ENCODE data around the gene THAP4. TPM values are rescaled to one million over a fixed set of nuclear protein-coding genes. Genes with fewer than 3 reads are reported as not detected.
"Not testable (repeated sequence)": the region's sequence is repeated elsewhere in the genome, so short reads cannot be mapped to it uniquely, and the experiment has no call there.

Gene THAP4
- total RNA-seq, 1 donor from 2014 or later: 38.9 TPM

DNA sequence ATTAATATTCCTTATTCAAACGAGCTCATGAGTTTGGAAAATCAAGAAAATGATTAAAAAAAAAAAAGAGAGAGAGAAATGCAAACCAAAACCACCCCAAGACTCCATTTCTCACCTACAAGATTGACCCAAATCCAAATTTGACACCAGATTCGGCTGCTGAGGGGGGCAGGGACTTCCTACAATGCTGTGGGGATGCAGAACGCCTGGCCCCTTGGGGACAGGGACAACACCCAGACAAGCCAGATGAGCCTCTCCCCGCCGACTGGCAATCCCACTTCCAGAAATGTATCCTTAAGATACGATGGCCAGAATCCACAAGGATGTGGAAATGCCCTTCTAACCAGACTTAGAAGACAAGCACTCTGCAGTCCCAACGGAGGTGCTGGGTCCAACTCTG lies 57.7 kb downstream of the THAP4 start:
- no peak for ATAC-seq

DNA sequence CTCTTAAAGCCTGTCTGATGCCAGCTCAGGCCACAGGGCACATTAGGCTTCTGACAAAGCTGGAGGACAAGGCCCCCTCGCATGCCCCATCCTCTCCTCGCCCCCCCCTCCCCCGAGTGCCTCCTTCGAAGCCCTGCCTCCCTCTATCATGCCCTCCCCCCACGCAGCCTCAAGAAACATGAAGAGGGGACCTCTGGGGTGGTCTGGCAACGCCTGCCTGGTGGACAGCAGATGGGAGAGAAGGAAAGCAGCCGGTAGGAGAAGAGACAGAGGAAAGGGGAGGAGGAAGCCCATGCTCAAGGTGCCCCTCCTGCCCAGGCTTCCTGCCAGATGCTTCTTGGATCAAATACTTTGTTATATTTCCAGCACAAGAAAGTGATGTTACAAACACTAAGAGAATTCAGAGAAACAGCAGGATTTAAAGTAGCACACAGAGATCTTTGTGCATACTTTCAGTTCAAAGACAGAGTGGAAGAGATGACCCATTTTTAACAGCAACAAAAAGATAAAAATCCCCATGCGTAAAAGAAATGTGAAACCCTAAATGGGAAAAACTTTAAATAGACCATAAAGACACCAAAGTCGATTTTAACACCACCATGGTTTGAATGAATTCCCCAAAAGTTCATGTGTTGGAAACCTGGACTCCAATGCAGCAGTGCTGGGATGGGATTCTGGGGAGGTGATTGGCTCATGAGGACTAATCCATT lies 59.4 kb downstream of the THAP4 start:
- ATAC-seq: no peak

DNA sequence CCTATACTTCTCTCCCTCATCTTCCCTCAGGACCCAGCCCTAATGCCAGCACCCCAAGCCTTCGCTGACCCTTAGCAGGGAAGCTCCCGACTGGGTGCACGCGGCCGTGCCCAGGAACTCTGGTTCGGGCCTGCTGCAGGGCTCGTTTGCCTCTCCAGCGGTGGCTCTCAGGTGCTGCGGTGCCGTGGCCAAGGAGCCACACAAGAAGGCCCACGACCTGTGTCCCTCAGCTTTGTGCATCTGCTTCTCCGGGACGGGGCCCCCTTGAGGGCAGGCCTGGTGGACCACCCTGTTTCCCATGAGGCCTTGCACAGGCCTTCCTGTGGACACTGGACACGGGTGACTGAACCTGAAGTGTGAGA lies 60.7 kb downstream of the THAP4 start:
- no peak for ATAC-seq

- ATAC-seq: no peak
Observed at GRCh38 chr2:241575624-241576292, 61.2 kb downstream of the THAP4 start.

DNA sequence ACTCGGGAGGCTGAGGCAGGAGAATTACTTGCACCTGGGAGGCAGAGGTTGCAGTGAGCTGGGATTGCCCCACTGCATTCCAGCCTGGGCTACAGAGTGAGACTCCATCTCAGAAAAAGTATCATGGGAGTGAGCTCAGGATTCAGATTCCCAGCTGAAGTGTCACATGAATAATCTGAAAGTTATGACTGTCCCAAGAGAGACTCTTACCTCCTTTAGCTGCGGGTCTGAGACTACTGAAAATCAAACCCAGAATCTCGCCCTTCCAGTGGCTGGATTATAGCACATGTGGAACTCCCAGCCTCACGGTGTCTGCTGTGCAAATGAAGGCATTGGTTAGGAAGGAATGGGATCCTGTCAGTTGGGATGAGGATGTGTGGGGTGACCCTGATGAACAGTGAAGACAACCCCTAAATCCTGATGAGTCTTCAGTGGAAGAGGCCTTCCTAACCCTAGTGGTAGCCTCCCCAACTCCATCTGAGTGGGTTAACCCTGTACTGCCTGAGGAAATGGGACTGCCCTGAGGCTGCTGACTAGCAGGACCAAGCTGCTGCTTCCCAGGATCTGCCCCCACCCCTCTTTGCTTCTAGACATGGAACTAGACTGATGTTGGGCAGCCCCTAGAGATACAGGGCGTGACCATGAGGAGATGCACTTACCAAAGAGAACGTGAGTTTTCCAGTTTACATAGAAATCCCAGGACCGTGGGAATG lies 61.9 kb downstream of the THAP4 start:
- ATAC-seq: no peak

DNA sequence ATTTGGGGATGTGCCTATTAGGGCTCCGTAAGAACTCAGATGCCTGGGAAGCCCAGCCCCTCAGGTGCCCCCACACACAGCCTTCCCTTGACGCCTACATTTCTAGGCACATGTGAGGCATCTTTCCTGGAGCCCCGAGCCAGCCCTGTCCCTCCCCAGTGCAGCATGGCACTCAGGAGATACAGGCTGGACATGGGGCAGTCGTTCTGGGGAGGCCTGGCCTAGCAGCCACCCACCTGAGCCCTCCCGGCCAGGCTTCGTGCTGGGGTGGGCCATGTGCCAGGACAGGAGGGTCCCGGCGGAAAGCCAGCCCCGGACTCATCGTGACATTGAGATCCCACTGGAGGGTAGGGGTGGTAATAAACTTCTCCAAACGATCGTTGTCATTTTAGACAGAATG lies 63.2 kb downstream of the THAP4 start:
- ATAC-seq: no peak

- ATAC-seq: not testable (repeated sequence)
Observed at GRCh38 chr2:241572915-241573651, 63.9 kb downstream of the THAP4 start.

DNA sequence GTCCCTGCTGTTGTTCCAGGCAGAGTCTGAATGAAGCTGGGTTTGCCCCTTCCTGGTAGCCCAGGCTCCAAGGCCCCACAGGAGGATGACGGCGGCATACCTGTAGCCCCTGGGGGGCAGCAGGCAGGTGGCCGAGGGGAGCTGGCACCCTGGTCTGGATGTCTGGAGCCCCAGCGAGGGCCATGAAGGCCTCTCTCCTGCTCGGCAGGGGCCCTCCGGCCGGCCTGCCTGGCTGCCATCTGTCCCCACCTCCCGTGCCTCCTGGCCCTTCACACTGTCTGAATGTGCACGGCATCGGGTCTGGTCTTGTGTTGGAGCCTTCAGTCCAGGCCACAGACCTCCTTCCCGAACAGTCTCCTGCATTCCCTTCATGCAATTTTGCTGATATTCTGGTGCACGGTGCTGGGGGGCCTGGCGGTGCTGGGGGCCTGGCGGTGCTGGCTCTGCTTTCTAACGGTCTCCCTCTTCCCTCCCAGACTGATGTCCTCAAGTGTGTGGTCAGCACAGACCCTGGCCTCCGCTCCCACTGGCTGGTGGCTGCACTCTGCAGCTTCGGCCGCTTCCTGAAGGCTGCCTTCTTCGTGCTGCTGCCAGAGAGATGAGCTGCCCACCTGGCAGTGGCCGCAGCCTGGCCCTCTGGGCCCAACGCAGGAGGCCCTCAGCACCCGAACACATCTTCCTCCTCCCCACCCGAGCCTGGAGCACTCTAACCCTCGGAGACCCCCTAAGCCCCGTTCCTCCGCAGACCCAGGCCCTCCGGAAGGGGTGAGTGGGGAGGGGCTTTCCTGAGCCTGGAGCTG lies 64.9 kb downstream of the THAP4 start:
- peak; percentile 5 for ATAC-seq

DNA sequence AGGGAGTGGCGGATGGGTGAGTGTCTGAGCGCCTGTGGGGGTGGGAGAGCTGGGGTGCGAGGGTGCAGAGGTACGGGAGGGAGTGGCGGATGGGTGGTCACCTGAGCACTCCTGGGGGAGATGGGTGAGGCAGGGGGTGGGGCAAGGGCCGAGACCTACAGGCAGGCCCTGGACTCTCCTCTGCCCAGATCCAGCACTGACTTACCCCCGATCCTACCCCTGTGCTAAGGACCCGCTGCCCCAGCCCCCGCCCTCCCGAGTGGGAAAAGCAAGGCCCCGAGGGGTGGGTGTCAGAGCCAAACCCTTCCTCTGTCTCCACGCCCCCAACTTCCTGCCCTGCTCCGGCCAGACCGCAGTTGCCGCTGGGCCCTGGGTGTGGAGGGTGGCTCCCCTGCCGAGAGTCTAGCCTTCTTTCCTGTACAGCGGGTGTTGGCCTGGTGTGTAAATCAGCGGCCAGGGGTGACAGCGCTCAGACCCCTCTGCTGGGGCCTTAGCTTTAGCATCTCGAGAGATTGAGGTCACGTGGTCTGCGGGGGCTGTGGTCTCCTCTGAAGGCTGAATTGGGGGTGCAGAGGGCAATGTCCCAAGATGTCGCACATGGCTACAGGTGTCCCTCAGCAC lies 65.9 kb downstream of the THAP4 start:
- ATAC-seq: peak; percentile 27

DNA sequence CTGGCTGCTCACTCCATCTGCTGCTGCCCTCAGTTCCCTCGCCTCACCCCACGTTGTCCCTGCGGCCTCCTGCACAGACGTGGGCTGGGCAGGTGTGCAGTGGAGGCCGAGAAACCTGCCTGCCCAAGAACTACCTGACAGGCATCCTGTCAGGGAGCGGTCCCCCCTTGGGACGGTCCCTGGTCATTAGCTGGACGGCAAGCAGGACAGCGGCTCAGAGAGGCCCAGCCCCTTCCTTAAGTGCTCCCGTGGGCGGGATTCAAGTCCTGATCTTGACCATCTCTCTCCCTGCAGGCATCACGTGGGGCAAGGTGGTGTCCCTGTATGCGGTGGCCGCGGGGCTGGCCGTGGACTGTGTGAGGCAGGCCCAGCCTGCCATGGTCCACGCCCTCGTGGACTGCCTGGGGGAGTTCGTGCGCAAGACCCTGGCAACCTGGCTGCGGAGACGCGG lies 67.1 kb downstream of the THAP4 start:
- peak; percentile 22 for ATAC-seq

GRCh38 chr2:241568726-241569125 lies 68.2 kb downstream of the THAP4 start:
- no peak for ATAC-seq

GRCh38 chr2:241567776-241568175 lies 69.2 kb downstream of the THAP4 start:
- no peak for ATAC-seq

DNA sequence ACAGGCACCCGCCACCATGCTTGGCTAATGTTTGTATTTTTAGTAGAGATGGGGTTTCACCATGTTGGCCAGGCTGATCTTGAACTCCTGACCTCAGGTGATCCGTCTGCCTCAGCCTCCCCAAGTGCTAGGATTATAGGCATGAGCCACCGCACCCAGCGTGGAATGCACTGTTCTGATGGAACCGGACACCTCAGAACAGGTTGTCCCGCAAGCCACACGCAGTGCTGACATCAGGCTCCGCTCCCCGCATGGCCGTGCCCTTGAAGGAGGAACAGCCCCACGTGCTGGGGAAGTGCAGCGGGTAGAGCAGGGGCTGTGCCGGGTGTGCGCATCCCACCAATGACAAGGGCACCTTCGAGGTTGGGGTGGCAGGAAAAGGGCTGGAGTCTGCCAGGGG lies 69.7 kb downstream of the THAP4 start:
- ATAC-seq: not testable (repeated sequence)

DNA sequence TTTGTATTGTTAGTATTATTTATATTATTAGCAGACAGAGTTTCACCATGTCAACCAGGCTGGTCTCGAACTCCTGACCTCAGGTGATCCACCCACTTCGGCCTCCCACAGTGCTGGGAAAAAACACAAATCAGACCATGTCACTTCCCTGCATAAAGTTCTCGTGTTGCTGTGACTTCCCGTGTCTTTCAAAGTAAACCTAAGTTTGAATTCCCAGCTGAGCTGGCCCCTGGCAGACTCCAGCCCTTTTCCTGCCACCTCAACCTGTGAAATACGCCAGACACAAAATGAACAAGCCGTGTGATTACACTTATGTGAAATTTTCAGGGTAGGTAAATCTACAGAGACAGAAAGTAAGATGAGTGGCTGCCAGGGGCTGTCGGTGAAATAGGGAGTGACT lies 70.5 kb downstream of the THAP4 start:
- no peak for ATAC-seq

- not testable (repeated sequence) for ATAC-seq
Observed at GRCh38 chr2:241566021-241566420, 70.9 kb downstream of the THAP4 start.

- ATAC-seq: no peak
Observed at GRCh38 chr2:241565411-241565810, 71.5 kb downstream of the THAP4 start.

DNA sequence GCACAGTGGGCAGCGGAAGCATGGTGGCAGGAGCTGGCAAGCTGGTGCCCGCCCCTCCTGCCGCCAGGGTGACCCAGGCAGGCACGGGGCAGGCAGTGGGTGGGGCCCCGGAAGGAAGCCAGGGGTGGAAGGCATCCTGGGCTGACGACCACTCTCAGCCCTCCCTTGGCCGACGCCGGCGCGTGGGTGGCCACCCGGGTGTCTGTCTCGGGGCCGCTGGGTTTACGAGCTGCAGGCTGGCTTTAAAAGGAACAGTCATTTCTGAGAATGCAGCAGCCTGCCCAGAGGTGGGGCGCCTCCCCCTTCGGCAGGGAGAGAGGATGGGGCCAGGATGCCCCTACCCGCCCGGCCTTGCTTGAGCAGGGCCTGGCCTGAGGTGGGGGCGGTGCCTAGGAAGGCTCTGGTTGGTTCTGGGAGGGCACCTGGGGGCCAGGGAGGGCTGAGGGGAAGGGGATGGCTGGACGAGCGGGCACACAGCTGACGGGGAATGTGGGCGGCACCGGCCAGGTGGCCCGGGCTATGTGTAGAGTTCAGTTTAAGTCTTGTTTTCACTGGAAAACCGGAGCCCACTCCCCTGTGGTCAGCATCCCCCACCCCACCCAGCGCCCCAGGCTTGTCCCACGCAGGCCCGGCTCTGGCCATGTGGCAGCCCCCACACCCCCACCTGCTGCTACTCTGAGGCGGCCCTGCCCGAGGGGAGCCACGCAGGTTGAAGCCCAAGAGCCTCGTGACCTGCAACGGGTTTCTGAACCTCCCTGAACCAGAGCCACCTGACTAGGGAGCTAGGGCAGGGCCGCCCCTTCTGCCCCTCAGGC lies 72.2 kb downstream of the THAP4 start:
- no peak for ATAC-seq

DNA sequence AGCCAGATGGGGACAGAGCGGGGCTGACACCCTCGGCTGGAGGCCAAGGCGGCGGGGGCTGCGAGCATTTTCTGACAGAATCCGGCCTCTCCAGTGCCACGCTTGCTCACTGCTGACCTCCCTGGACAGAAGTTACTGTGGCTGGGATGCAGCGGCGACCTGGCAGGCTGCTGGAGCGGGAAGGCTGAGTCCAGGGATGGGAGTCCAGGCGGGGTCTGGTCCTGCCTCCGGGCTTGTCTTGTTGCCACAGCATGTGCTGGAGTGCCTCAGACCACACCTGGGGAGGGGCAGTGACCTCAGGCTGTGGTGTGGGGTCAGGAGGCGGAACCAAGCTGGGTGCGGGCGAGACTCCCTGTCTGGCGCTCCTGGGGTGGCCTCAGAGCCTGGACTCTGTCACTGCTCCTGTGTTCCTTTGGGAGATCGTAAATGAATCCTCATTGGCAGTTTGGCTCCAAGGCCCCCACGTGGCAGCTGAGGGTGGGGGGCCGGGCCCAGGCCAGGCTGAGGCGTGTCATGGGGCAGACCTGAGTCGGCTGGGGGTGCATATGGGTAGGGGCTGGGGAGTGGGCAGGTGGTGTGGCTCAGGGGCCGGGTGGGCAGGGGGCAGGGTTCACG lies 72.9 kb downstream of the THAP4 start:
- ATAC-seq: peak; percentile 1

DNA sequence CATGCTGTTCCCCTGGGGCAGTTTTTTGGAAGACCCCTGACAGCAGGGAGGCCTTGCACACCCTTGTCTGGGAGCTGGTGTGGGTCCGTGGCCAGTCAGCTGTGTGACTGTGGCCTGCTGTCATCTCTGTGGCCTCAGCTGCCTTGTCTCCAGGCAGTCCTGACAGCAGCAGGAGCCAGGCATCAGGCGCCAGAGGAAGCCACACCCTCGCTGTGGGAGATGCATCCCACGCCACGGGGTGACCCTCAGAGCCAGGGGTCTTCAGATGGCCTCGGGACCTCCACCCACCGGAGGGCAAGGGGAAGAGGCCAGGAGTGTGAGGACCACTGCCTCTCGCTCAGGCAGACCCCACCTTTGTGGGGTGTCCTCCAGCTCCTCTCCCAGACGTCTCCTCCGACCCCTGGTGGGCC lies 73.4 kb downstream of the THAP4 start:
- ATAC-seq: no peak

GRCh38 chr2:241563031-241563507 lies 73.9 kb downstream of the THAP4 start:
- ATAC-seq: peak; percentile 3
